ENCODE data around the gene PSMD5. TPM values are rescaled to one million over a fixed set of nuclear protein-coding genes. Genes with fewer than 3 reads are reported as not detected.
A peak's percentile ranks its signal among the peaks of the same experiment; 100 is the strongest.

Gene PSMD5
- total and polyA plus RNA-seq, 9 of the 15 experiments (the other 6 are each of a cell fraction or from before 2014, with no cell fraction given) = 46.4 to 148 (median 76.3) TPM

- TF ChIP-seq RBBP5 (IDR thresholded peaks at IDR 0.05; ENCODE audit: borderline replicate concordance, insufficient read depth, low read length, poor library complexity, severe bottlenecking) = peak; percentile 8
- TF ChIP-seq CHD1 (IDR thresholded peaks at IDR 0.05; ENCODE audit: low read length) = peak; percentile 44
- TF ChIP-seq CREB5 (CRISPR knock-in tag; IDR thresholded peaks at IDR 0.05) = no peak
Measured at GRCh38 chr9:120846906-120847305, 4.2 kb upstream of the PSMD5 start (continued).

GRCh38 chr9:120846251-120846889 lies 3.6 kb upstream of the PSMD5 start:
- intact Hi-C loops (cut with micrococcal nuclease) = no loop called here

More at GRCh38 chr9:120846251-120846889, 3.6 kb upstream of the PSMD5 start:
- ChIA-PET POLR2A (interaction anchor here (1.0 to 5.3 kb wide), 9 partner anchors 9 to 53 kb away, joined by 4 to 78 read pairs (median 6); partner anchors contain the start of gene FBXW2), CTCF (ENCODE audit: low intra/inter-chr PET ratio) (no interaction called here)
- H3K9me3 ChIP-seq (replicated peaks; ENCODE audit: control insufficient read depth, insufficient read depth, low read depth, low read length) = no peaks in the 10 kb centered on the region
- H3K79me2 ChIP-seq (ENCODE audit: control insufficient read depth, insufficient read depth, low read length) = peaks cover 36% of the 10 kb centered on the region
- DNase-seq (ENCODE audit: extremely low read depth in 1 of 4, low spot score in 3 of 4) (no peak), FAIRE-seq (no peak), ATAC-seq (no peak)
- in situ Hi-C loops (cut with MboI) = no loop called here
- 60% methylated on average over 3 of the region's 3 CpGs for WGBS (ENCODE audit: insufficient coverage, low coverage, missing lambda C conversion rate)
- no TSS peak for BruUV-seq (replicated peaks)
- H3K9ac ChIP-seq (ENCODE audit: insufficient read depth in 1 of 2, low read depth in 2 of 2, low read length in 2 of 2) = no peak overlapping the region
- H3K4me3 ChIP-seq = no peak overlapping the region
- H2AFZ ChIP-seq (ENCODE audit: low read depth, low read length) = no peak overlapping the region
- no peaks in the 10 kb centered on the region for H3K9me1 ChIP-seq (ENCODE audit: control insufficient read depth, insufficient read depth, low read length)
- TF ChIP-seq, protein P1, sequence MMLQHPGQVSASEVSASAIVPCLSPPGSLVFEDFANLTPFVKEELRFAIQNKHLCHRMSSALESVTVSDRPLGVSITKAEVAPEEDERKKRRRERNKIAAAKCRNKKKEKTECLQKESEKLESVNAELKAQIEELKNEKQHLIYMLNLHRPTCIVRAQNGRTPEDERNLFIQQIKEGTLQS (IDR thresholded peaks at IDR 0.05) = no peak
- TF ChIP-seq, protein P1 (CRISPR knock-in tag; conservative IDR thresholded peaks at IDR 0.05) = no peak
- TF ChIP-seq, protein P2, sequence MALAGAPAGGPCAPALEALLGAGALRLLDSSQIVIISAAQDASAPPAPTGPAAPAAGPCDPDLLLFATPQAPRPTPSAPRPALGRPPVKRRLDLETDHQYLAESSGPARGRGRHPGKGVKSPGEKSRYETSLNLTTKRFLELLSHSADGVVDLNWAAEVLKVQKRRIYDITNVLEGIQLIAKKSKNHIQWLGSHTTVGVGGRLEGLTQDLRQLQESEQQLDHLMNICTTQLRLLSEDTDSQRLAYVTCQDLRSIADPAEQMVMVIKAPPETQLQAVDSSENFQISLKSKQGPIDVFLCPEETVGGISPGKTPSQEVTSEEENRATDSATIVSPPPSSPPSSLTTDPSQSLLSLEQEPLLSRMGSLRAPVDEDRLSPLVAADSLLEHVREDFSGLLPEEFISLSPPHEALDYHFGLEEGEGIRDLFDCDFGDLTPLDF (CRISPR knock-in tag; IDR thresholded peaks at IDR 0.05) = 0 out of 2 replicates have a peak, but pooled peaks have one; percentile 34
- H3K4me1 ChIP-seq (replicated peaks in 1 of 2; ENCODE audit: control insufficient read depth in 2 of 2, insufficient read depth in 2 of 2, low read length in 2 of 2) = peaks cover 14 to 38% of the 10 kb centered on the region in 2 experiments; a peak in 4 of 5 replicates
- H3K4me2 ChIP-seq (ENCODE audit: insufficient read depth, low read length) = no peak overlapping the region
- H3K27me3 ChIP-seq (ENCODE audit: control insufficient read depth in 2 of 2, insufficient read depth in 2 of 2, low read length in 2 of 2) = no peaks in the 10 kb centered on the region
- no peaks in the 10 kb centered on the region for H4K20me1 ChIP-seq (replicated peaks; ENCODE audit: control insufficient read depth, insufficient read depth, low read length)
- no peak overlapping the region for H3K27ac ChIP-seq (ENCODE audit: extremely low read depth, low read depth, low read length)
- peaks cover 17% of the 10 kb centered on the region; the same call in 2 of the 3 replicates for H3K36me3 ChIP-seq (ENCODE audit: control insufficient read depth, insufficient read depth, low read length)
